ENCODE measurements around the gene CACUL1.

DNA sequence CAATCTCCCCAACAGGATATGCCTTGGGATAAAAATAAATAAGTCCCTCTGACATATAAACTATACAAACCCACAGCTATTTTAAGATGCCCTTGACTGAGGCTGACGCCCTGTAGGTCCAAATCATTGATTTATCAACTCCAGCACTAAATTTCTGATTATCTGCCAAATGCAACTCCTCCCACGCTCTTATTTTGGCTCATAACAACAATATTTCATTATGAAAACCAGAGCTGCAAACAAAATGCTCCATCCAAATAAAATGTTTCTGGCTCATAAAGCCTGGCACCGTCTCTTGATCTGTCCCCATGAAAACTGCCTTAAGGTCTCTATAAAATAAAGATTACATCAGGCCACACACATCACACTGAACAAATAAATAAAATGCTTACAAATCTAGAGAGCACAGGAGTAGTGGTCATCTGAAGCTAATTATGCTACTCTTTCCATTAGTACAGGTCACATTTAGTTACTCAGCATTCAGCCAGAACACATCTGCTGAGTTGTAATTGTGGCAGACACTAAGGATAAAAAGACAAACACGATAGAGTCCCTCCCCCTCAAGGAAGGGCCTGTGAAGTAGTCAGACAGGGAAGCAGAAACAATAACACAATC, 28.8 kb downstream of the CACUL1 start:
- TF ChIP-seq POLR2A (IDR thresholded peaks at IDR 0.05) = no peak
- TF ChIP-seq, protein P1, sequence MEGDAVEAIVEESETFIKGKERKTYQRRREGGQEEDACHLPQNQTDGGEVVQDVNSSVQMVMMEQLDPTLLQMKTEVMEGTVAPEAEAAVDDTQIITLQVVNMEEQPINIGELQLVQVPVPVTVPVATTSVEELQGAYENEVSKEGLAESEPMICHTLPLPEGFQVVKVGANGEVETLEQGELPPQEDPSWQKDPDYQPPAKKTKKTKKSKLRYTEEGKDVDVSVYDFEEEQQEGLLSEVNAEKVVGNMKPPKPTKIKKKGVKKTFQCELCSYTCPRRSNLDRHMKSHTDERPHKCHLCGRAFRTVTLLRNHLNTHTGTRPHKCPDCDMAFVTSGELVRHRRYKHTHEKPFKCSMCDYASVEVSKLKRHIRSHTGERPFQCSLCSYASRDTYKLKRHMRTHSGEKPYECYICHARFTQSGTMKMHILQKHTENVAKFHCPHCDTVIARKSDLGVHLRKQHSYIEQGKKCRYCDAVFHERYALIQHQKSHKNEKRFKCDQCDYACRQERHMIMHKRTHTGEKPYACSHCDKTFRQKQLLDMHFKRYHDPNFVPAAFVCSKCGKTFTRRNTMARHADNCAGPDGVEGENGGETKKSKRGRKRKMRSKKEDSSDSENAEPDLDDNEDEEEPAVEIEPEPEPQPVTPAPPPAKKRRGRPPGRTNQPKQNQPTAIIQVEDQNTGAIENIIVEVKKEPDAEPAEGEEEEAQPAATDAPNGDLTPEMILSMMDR (IDR thresholded peaks at IDR 0.05 in 8 of 11, conservative IDR thresholded peaks at IDR 0.05 in 3 of 11) = no peak
- TF ChIP-seq POLR2AphosphoS5 (IDR thresholded peaks at IDR 0.05) = no peak
